Measurements from ENCODE around the gene RHBDD2. TPM values are rescaled to one million over a fixed set of nuclear protein-coding genes. Genes with fewer than 3 reads are reported as not detected.
"Not testable (repeated sequence)": the region's sequence is repeated elsewhere in the genome, so short reads cannot be mapped to it uniquely, and the experiment has no call there.

RHBDD2 gene
- total and polyA plus RNA-seq, 2 donors (not counting 1 experiment from before 2014, with no cell fraction given), result 16.7 to 24.5 TPM

DNA sequence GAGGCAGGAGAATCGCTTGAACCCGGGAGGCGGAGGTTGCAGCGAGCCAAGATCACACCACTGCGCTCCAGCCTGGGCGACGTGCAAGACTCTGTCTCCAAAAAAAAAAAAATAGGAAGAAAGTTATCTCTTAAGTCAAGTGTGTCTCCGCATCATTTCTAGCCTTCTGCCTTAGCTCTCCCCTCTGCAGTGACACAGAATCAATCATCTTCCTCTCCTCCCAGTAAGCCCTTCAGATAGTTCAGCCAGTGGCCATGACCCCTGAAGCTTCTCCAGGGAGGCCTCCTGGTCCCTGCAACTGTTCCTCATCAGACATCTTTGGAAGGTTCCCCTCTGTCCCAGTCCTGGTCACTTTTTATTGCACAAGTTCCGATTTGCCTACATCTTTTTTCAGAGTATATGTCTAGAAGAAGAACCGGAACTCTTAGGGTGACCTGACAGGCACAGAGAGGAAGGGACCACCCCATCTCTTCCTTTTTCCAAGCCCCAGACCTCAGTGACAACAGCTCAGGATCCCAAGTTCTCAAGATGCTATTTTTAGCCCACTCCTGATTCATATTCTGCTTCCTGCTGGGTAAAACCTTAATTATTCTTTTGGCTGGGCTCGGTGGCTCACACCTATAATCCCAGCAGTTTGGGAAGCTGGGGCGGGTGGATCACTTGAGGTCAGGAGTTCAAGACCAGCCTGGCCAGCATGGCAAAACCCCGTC lies 6.6 kb upstream of the RHBDD2 start:
- Histone ChIP-seq H3K36me3 (ENCODE audit: control insufficient read depth, insufficient read depth, low read length) (no peaks in the 10 kb centered on the region), H2AFZ (ENCODE audit: low read length) (no peak overlapping the region), H3K27me3 (ENCODE audit: control insufficient read depth, insufficient read depth, low read length) (no peaks in the 10 kb centered on the region), H3K79me2 (ENCODE audit: control insufficient read depth, insufficient read depth, low read length) (no peaks in the 10 kb centered on the region), H3K9me3 (ENCODE audit: control insufficient read depth, insufficient read depth, low read depth, low read length) (no peaks in the 10 kb centered on the region), H3K4me1 (ENCODE audit: control insufficient read depth, extremely low read depth, insufficient read depth, low read length) (no peaks in the 10 kb centered on the region), H3K4me2 (ENCODE audit: extremely low read depth, insufficient read depth, low read length) (no peak overlapping the region), H3K9ac (ENCODE audit: insufficient read depth, low read length) (no peak overlapping the region), H3K27ac (ENCODE audit: insufficient read depth, low read length) (no peak overlapping the region), H4K20me1 (ENCODE audit: control insufficient read depth, extremely low read depth, insufficient read depth, low read length) (no peaks in the 10 kb centered on the region), H3K4me3 (replicated peaks in 1 of 4; ENCODE audit: control extremely low read depth in 1 of 4, insufficient read depth in 1 of 4, low read depth in 3 of 4, low read length in 4 of 4) (no peak overlapping the region)
- no peak for TF ChIP-seq EZH2 (IDR thresholded peaks at IDR 0.05; ENCODE audit: low read length, missing control alignments)
- TF ChIP-seq, protein P1, sequence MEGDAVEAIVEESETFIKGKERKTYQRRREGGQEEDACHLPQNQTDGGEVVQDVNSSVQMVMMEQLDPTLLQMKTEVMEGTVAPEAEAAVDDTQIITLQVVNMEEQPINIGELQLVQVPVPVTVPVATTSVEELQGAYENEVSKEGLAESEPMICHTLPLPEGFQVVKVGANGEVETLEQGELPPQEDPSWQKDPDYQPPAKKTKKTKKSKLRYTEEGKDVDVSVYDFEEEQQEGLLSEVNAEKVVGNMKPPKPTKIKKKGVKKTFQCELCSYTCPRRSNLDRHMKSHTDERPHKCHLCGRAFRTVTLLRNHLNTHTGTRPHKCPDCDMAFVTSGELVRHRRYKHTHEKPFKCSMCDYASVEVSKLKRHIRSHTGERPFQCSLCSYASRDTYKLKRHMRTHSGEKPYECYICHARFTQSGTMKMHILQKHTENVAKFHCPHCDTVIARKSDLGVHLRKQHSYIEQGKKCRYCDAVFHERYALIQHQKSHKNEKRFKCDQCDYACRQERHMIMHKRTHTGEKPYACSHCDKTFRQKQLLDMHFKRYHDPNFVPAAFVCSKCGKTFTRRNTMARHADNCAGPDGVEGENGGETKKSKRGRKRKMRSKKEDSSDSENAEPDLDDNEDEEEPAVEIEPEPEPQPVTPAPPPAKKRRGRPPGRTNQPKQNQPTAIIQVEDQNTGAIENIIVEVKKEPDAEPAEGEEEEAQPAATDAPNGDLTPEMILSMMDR (conservative IDR thresholded peaks at IDR 0.05 in 1 of 2, IDR thresholded peaks at IDR 0.05 in 1 of 2; ENCODE audit: low read depth in 1 of 2, low read length in 2 of 2), result no peak
- peak in 1 of 2 donors; percentile 46 for DNase-seq (ENCODE audit: low read depth in 2 of 2)

DNA sequence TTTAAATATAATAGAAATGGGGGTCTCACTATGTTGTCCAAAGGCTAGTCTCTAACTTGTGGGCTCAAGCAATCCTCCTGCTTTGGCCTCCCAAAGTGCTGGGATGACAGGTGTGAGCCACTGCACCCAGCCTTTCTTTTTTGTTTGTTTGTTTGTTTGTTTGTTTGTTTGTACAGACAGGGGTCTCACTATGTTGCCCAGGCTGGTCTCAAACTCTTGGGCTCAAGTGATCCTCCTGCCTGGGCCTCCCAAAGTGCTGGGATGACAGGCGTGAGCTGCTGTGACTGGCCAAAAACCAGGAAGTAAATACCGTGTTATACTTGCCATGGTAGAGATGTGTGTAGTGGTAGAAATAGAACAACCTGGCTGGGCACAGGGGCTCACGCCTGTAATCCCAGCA lies 4.7 kb upstream of the RHBDD2 start:
- not testable (repeated sequence) for H3K79me2 ChIP-seq (ENCODE audit: control insufficient read depth, insufficient read depth, low read length); H3K4me3 ChIP-seq (replicated peaks in 1 of 4; ENCODE audit: control extremely low read depth in 1 of 4, insufficient read depth in 1 of 4, low read depth in 3 of 4, low read length in 4 of 4); H3K9me3 ChIP-seq (ENCODE audit: control insufficient read depth, insufficient read depth, low read depth, low read length); H2AFZ ChIP-seq (ENCODE audit: low read length); H3K4me2 ChIP-seq (ENCODE audit: extremely low read depth, insufficient read depth, low read length); H4K20me1 ChIP-seq (ENCODE audit: control insufficient read depth, extremely low read depth, insufficient read depth, low read length); H3K4me1 ChIP-seq (ENCODE audit: control insufficient read depth, extremely low read depth, insufficient read depth, low read length); DNase-seq (ENCODE audit: low read depth in 2 of 2); H3K27me3 ChIP-seq (ENCODE audit: control insufficient read depth, insufficient read depth, low read length); H3K36me3 ChIP-seq (ENCODE audit: control insufficient read depth, insufficient read depth, low read length); H3K27ac ChIP-seq (ENCODE audit: insufficient read depth, low read length); H3K9ac ChIP-seq (ENCODE audit: insufficient read depth, low read length)

DNA sequence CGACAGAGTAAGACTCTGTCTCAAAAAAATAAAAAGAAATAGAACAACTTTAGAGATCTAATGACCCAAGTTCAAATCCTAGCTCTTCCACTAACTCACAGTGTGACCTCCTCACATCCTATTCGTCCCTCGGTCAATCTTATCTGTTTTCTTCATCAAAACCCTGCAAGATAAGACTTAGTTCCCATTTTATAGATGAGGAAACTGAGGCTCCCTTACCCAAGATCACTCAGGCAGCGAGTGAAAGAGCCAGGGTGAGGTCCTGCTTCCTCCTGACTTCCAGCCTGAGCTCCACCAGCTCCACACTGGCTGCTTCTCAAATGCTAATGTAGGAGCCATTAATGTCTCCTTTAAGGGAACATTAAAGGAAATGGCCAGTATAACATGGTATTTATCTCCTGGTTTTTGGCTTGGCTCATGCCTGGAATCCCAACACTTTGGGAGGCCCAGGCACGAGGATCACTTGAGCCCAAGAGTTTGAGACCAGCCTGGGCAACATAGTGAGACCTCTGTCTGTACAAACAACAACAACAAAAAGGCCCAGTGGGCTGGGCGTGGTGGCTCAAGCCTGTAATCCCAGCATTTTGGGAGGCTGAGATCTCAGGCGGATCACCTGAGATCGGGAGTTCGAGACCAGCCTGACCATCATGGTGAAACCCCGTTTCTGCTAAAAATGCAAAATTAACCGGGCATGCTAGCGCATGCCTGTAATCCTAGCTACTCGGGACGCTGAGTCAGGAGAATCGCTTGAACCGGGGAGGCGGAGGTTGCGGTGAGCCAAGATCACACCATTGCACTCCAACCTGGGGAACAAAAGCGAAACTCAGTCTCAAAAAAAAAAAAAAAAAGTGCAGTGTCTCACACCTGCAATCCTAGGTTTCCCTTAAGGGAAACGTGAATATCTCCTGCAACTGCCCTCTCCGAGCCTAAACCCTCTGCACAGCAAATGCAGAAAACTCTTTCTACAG lies 3.4 kb upstream of the RHBDD2 start:
- Histone ChIP-seq H3K4me1 (ENCODE audit: control insufficient read depth, extremely low read depth, insufficient read depth, low read length) (peaks cover 5% of the 10 kb centered on the region), H3K9ac (ENCODE audit: insufficient read depth, low read length) (no peak overlapping the region), H3K36me3 (ENCODE audit: control insufficient read depth, insufficient read depth, low read length) (no peaks in the 10 kb centered on the region), H3K27ac (ENCODE audit: insufficient read depth, low read length) (no peak overlapping the region), H3K4me2 (ENCODE audit: extremely low read depth, insufficient read depth, low read length) (no peak overlapping the region), H4K20me1 (ENCODE audit: control insufficient read depth, extremely low read depth, insufficient read depth, low read length) (no peaks in the 10 kb centered on the region), H2AFZ (ENCODE audit: low read length) (no peak overlapping the region), H3K79me2 (ENCODE audit: control insufficient read depth, insufficient read depth, low read length) (peaks cover 10% of the 10 kb centered on the region), H3K9me3 (ENCODE audit: control insufficient read depth, insufficient read depth, low read depth, low read length) (no peaks in the 10 kb centered on the region), H3K27me3 (ENCODE audit: control insufficient read depth, insufficient read depth, low read length) (no peaks in the 10 kb centered on the region), H3K4me3 (replicated peaks in 1 of 4; ENCODE audit: control extremely low read depth in 1 of 4, insufficient read depth in 1 of 4, low read depth in 3 of 4, low read length in 4 of 4) (no peak overlapping the region)
- TF ChIP-seq EZH2 (IDR thresholded peaks at IDR 0.05; ENCODE audit: low read length, missing control alignments), result no peak
- TF ChIP-seq, protein P1 (conservative IDR thresholded peaks at IDR 0.05 in 1 of 2, IDR thresholded peaks at IDR 0.05 in 1 of 2; ENCODE audit: low read depth in 1 of 2, low read length in 2 of 2), result no peak
- DNase-seq (ENCODE audit: low read depth in 2 of 2), result no peak

All from fibroblast of lung (primary cell).